Central memory CD8-positive, alpha-beta T cell (primary cell): Measurements from ENCODE around the gene GTF2IRD1.

ENCODE experiments used
- ATAC-seq: fragments of 150-1000 bp; cut with Tn5 transposase; replicated peaks from 2 replicates; pipeline ENCODE4 v1.10.0; 2022; ENCODE audit warnings: mild to moderate bottlenecking, moderate FRiP score, moderate number of reproducible peaks; ENCODE audit not compliant: poor library complexity, severe bottlenecking; ENCODE audit errors: extremely low read depth
- DNase-seq, 2 donors: peaks; one replicate each; pipeline ENCODE4 v3.0.0; 2021; ENCODE audit warnings: low spot score in 2 of 2
- H3K27ac Mint-ChIP-seq: one replicate; pipeline ENCODE4 v1.8.0; 2022; ENCODE audit warnings: low read depth, mild to moderate bottlenecking, moderate library complexity, mixed read lengths
- H3K27me3 Mint-ChIP-seq: one replicate; pipeline ENCODE4 v1.8.0; 2022; ENCODE audit warnings: mixed read lengths
- H3K36me3 Mint-ChIP-seq: one replicate; pipeline ENCODE4 v1.8.0; 2022; ENCODE audit warnings: mild to moderate bottlenecking, moderate library complexity, mixed read lengths; ENCODE audit not compliant: insufficient read depth
- H3K4me1 Mint-ChIP-seq: one replicate; pipeline ENCODE4 v1.8.0; 2022; ENCODE audit warnings: mixed read lengths
- H3K4me3 Mint-ChIP-seq: one replicate; pipeline ENCODE4 v1.8.0; 2022; ENCODE audit warnings: mild to moderate bottlenecking, moderate library complexity, mixed read lengths
- H3K9me3 Mint-ChIP-seq: one replicate; pipeline ENCODE4 v1.8.0; 2022; ENCODE audit warnings: mixed read lengths

Gene GTF2IRD1

GRCh38 chr7:74575811-74576210 is 122.1 kb downstream of the GTF2IRD1 start:
- H3K27ac Mint-ChIP-seq, result no peak overlapping the region
- no peaks in the 10 kb centered on the region for H3K36me3 Mint-ChIP-seq
- DNase-seq (no peak), ATAC-seq (no peak)
- no peaks in the 10 kb centered on the region for H3K9me3 Mint-ChIP-seq
- no peaks in the 10 kb centered on the region for H3K27me3 Mint-ChIP-seq
- H3K4me1 Mint-ChIP-seq, result no peaks in the 10 kb centered on the region
- no peak overlapping the region for H3K4me3 Mint-ChIP-seq

GRCh38 chr7:74579800-74580685 is 126.3 kb downstream of the GTF2IRD1 start:
- ATAC-seq (no peak), DNase-seq (no peak)
- Mint-ChIP-seq H3K36me3 (no peaks in the 10 kb centered on the region), H3K27me3 (no peaks in the 10 kb centered on the region), H3K9me3 (no peaks in the 10 kb centered on the region), H3K4me3 (no peak overlapping the region), H3K4me1 (no peaks in the 10 kb centered on the region), H3K27ac (no peak overlapping the region)

- ATAC-seq (no peak), DNase-seq (no peak)
- no peaks in the 10 kb centered on the region for H3K9me3 Mint-ChIP-seq
- H3K27me3 Mint-ChIP-seq, result no peaks in the 10 kb centered on the region
- no peak overlapping the region for H3K4me3 Mint-ChIP-seq
- H3K27ac Mint-ChIP-seq, result no peak overlapping the region
- no peaks in the 10 kb centered on the region for H3K4me1 Mint-ChIP-seq
- no peaks in the 10 kb centered on the region for H3K36me3 Mint-ChIP-seq
These were observed 128.3 kb downstream of the GTF2IRD1 start for GRCh38 chr7:74581916-74582440.

- H3K4me1 Mint-ChIP-seq, result no peaks in the 10 kb centered on the region
- ATAC-seq, result no peak
These were observed 128.8 kb downstream of the GTF2IRD1 start for GRCh38 chr7:74582447-74583039.

GRCh38 chr7:74583630-74584029 is 129.9 kb downstream of the GTF2IRD1 start:
- Mint-ChIP-seq H3K4me1 (no peaks in the 10 kb centered on the region), H3K9me3 (no peaks in the 10 kb centered on the region), H3K4me3 (no peak overlapping the region), H3K27me3 (no peaks in the 10 kb centered on the region), H3K36me3 (no peaks in the 10 kb centered on the region), H3K27ac (no peak overlapping the region)
- ATAC-seq (no peak), DNase-seq (no peak)

More at GRCh38 chr7:74582447-74583039, 128.8 kb downstream of the GTF2IRD1 start:
- Mint-ChIP-seq H3K27me3 (no peaks in the 10 kb centered on the region), H3K36me3 (no peaks in the 10 kb centered on the region), H3K4me3 (no peak overlapping the region), H3K9me3 (no peaks in the 10 kb centered on the region), H3K27ac (no peak overlapping the region)
- no peak for DNase-seq

- no peaks in the 10 kb centered on the region for H3K9me3 Mint-ChIP-seq
- H3K36me3 Mint-ChIP-seq, result no peaks in the 10 kb centered on the region
- no peak overlapping the region for H3K27ac Mint-ChIP-seq
- no peaks in the 10 kb centered on the region for H3K27me3 Mint-ChIP-seq
- H3K4me3 Mint-ChIP-seq, result no peak overlapping the region
- no peaks in the 10 kb centered on the region for H3K4me1 Mint-ChIP-seq
- DNase-seq, result no peak
- no peak for ATAC-seq
These were observed 130.7 kb downstream of the GTF2IRD1 start for GRCh38 chr7:74584160-74584954.

- Mint-ChIP-seq H3K4me3 (no peak overlapping the region), H3K27me3 (no peaks in the 10 kb centered on the region), H3K4me1 (no peaks in the 10 kb centered on the region), H3K36me3 (no peaks in the 10 kb centered on the region), H3K27ac (no peak overlapping the region), H3K9me3 (no peaks in the 10 kb centered on the region)
- DNase-seq, result no peak
- ATAC-seq, result no peak
These were observed 132.1 kb downstream of the GTF2IRD1 start for GRCh38 chr7:74585844-74586243.

GRCh38 chr7:74586258-74587175 is 132.8 kb downstream of the GTF2IRD1 start:
- no peaks in the 10 kb centered on the region for H3K4me1 Mint-ChIP-seq
- ATAC-seq (no peak), DNase-seq (no peak)
- no peaks in the 10 kb centered on the region for H3K27me3 Mint-ChIP-seq
- H3K27ac Mint-ChIP-seq, result no peak overlapping the region
- no peak overlapping the region for H3K4me3 Mint-ChIP-seq
- H3K9me3 Mint-ChIP-seq, result no peaks in the 10 kb centered on the region
- no peaks in the 10 kb centered on the region for H3K36me3 Mint-ChIP-seq

GRCh38 chr7:74587435-74588126 is 133.9 kb downstream of the GTF2IRD1 start:
- Mint-ChIP-seq H3K27me3 (no peaks in the 10 kb centered on the region), H3K36me3 (no peaks in the 10 kb centered on the region), H3K4me1 (no peaks in the 10 kb centered on the region), H3K9me3 (no peaks in the 10 kb centered on the region), H3K27ac (no peak overlapping the region), H3K4me3 (no peak overlapping the region)
- no peak for ATAC-seq
- DNase-seq, result no peak

- no peak for DNase-seq
- Mint-ChIP-seq H3K27me3 (no peaks in the 10 kb centered on the region), H3K4me1 (no peaks in the 10 kb centered on the region), H3K4me3 (no peak overlapping the region), H3K27ac (no peak overlapping the region), H3K36me3 (no peaks in the 10 kb centered on the region), H3K9me3 (no peaks in the 10 kb centered on the region)
- ATAC-seq, result no peak
These were observed 137.1 kb downstream of the GTF2IRD1 start for GRCh38 chr7:74590813-74591212.

- DNase-seq (no peak), ATAC-seq (no peak)
- Mint-ChIP-seq H3K27me3 (no peaks in the 10 kb centered on the region), H3K9me3 (no peaks in the 10 kb centered on the region), H3K36me3 (no peaks in the 10 kb centered on the region), H3K4me3 (no peak overlapping the region), H3K27ac (no peak overlapping the region), H3K4me1 (no peaks in the 10 kb centered on the region)
These were observed 144.9 kb downstream of the GTF2IRD1 start for GRCh38 chr7:74598558-74598957.
